Measurements from ENCODE around the gene CYP2W1.

Gene CYP2W1

GRCh38 chr7:1017586-1018333, 34.8 kb downstream of the CYP2W1 start:
- DNase-seq (ENCODE audit: low read depth) = no peak
- no peak overlapping the region for H3K4me3 ChIP-seq (replicated peaks; ENCODE audit: low read depth, low read length)
- TF ChIP-seq, protein P1, sequence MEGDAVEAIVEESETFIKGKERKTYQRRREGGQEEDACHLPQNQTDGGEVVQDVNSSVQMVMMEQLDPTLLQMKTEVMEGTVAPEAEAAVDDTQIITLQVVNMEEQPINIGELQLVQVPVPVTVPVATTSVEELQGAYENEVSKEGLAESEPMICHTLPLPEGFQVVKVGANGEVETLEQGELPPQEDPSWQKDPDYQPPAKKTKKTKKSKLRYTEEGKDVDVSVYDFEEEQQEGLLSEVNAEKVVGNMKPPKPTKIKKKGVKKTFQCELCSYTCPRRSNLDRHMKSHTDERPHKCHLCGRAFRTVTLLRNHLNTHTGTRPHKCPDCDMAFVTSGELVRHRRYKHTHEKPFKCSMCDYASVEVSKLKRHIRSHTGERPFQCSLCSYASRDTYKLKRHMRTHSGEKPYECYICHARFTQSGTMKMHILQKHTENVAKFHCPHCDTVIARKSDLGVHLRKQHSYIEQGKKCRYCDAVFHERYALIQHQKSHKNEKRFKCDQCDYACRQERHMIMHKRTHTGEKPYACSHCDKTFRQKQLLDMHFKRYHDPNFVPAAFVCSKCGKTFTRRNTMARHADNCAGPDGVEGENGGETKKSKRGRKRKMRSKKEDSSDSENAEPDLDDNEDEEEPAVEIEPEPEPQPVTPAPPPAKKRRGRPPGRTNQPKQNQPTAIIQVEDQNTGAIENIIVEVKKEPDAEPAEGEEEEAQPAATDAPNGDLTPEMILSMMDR (IDR thresholded peaks at IDR 0.05; ENCODE audit: low read length, missing control alignments) = no peak

- TF ChIP-seq, protein P1 (IDR thresholded peaks at IDR 0.05; ENCODE audit: low read length, missing control alignments) = no peak
- no peak for DNase-seq (ENCODE audit: low read depth)
- no peak overlapping the region for H3K4me3 ChIP-seq (replicated peaks; ENCODE audit: low read depth, low read length)
Observed at GRCh38 chr7:1018334-1018695, 35.3 kb downstream of the CYP2W1 start.

DNA sequence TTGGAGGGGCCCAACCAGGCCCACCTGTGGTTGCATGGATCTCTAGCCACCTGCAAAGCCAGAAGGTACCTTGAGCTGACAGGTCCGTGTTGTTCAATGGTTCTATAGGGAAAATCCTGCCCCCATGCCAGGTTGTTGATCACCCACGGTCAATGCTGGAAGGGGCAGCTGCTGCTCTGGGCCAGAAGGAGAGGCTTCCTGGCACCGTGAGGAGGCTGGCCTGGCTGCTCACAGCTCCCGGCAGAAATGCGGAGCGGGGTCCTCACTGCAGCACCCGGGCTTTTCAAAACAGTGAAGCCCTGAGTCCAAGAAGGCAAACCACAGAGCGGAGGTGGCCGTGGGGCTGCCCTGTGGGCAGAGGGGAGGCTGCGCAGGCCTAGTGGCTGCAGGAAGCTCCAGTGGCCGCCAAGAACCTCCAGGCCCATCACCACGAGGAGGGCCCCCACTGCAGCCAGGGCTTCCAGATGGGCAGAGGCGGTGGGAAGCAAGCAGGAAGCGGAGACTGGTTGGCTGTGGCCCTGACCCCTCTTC, 36.3 kb downstream of the CYP2W1 start:
- no peak for DNase-seq (ENCODE audit: low read depth)
- H3K4me3 ChIP-seq (replicated peaks; ENCODE audit: low read depth, low read length) = no peak overlapping the region
- TF ChIP-seq, protein P1 (IDR thresholded peaks at IDR 0.05; ENCODE audit: low read length, missing control alignments) = no peak

DNA sequence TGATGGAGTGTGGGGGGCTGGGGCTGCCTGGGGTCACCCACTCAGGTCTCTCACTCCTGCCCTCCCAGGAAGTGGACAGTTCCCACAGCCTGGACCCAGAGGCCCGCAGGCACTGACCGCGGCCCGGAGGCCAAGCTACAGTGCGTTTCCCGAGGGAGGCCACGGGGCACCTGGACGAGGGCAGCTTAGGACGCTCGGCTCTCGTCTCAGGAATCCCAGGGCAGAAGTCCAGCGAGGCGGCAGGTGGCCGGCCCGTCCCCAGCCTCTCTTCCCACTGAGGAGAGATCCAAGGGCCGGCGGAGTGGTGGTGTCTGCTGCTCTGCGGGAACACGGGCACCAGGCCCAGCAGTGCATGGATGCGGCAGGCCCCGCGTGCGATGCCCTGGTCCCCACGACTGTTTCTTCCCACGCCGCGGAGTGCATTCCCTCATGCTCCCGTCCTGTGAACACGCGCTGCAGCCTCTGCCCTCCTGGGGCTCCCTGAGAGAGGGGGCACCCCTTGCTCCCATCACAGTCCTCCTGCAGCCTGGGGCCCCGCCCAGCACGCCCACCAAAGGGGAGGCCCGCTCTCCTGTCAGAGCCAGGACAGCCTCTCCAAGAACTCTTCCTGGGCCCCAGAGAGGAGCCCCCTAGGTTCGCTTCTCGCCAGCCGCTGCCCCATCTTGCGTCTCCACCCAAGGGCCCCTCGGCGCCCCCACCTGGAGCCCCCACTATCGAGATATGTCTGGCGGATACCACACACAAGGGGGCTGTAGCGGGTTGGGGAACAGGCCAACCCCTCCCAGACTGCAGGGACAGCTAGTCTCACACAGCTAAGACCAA, 37.0 kb downstream of the CYP2W1 start:
- TF ChIP-seq, protein P1 (IDR thresholded peaks at IDR 0.05; ENCODE audit: low read length, missing control alignments) = no peak
- H3K4me3 ChIP-seq (replicated peaks; ENCODE audit: low read depth, low read length) = no peak overlapping the region
- no peak for DNase-seq (ENCODE audit: low read depth)

DNA sequence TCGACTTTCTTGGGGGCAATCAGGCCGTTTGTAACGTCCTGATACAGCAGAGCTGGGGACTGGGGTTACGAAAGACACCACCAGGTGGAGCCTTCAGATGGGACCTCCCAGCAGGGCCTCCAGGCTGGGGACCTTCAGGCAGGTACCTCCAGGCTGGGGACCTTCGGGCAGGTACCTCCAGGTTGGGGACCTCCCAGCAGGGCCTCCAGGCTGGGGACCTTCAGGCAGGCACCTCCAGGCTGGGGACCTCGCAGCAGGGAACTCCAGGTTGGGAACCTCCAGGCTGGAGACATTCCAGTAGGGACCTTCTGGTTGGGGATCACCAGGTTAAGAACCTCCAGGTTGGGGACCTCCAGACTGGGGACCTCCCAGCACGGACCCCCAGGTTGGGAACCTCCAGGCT, 37.9 kb downstream of the CYP2W1 start:
- TF ChIP-seq, protein P1 (IDR thresholded peaks at IDR 0.05; ENCODE audit: low read length, missing control alignments) = no peak
- no peak for DNase-seq (ENCODE audit: low read depth)
- no peak overlapping the region for H3K4me3 ChIP-seq (replicated peaks; ENCODE audit: low read depth, low read length)

GRCh38 chr7:1021366-1021765, 38.4 kb downstream of the CYP2W1 start:
- TF ChIP-seq, protein P1 (IDR thresholded peaks at IDR 0.05; ENCODE audit: low read length, missing control alignments) = no peak
- H3K4me3 ChIP-seq (replicated peaks; ENCODE audit: low read depth, low read length) = no peak overlapping the region
- DNase-seq (ENCODE audit: low read depth) = no peak

Measured in fibroblast of pulmonary artery (primary cell).